Measurements from ENCODE around the gene SAMD1. TPM values are rescaled to one million over a fixed set of nuclear protein-coding genes. Genes with fewer than 3 reads are reported as not detected.

The SAMD1 gene
- polyA plus RNA-seq, 1 donor (not counting 4 experiments of a cell fraction or from before 2014, with no cell fraction given): 5.3 TPM

- no peak for FAIRE-seq
- dilution Hi-C loops (cut with MboI; ENCODE audit: extremely low pct_ligation_motif_present, low sequenced_read_pairs): no loop called here
- H3K4me1 ChIP-seq (ENCODE audit: control insufficient read depth, extremely low read depth, insufficient read depth, low read length): no peaks in the 10 kb centered on the region
These were observed 24.4 kb downstream of the SAMD1 start for GRCh38 chr19:14066134-14066533.

GRCh38 chr19:14063105-14063504 lies 27.4 kb downstream of the SAMD1 start:
- Histone ChIP-seq H4K20me1 (ENCODE audit: control insufficient read depth, extremely low read depth, insufficient read depth, low read length) (no peaks in the 10 kb centered on the region), H3K27ac (ENCODE audit: control insufficient read depth, insufficient read depth, low read length) (no peak overlapping the region), H3K9me1 (ENCODE audit: control insufficient read depth, extremely low read depth, insufficient read depth, low read length) (no peaks in the 10 kb centered on the region), H3K27me3 (ENCODE audit: control insufficient read depth, extremely low read depth, insufficient read depth, low read length) (peaks cover 26% of the 10 kb centered on the region), H3K4me2 (ENCODE audit: control insufficient read depth, extremely low read depth, insufficient read depth, low read depth, low read length) (no peak overlapping the region), H2AFZ (ENCODE audit: control insufficient read depth, low read length) (no peak overlapping the region), H3K9ac (ENCODE audit: control insufficient read depth, extremely low read depth, insufficient read depth, low read length) (no peak overlapping the region), H3K4me1 (ENCODE audit: control insufficient read depth, extremely low read depth, insufficient read depth, low read length) (no peaks in the 10 kb centered on the region), H3K4me3 (ENCODE audit: control insufficient read depth in 2 of 3, extremely low read depth in 1 of 3, insufficient read depth in 2 of 3, low read depth in 1 of 3, low read length in 3 of 3) (no peak overlapping the region), H3K9me3 (ENCODE audit: control insufficient read depth, low read depth, low read length) (no peaks in the 10 kb centered on the region), H3K79me2 (ENCODE audit: control insufficient read depth, insufficient read depth, low read length) (no peaks in the 10 kb centered on the region), H3K36me3 (ENCODE audit: control insufficient read depth in 2 of 2, extremely low read depth in 1 of 2, insufficient read depth in 2 of 2, low read length in 2 of 2) (no peaks in the 10 kb centered on the region)
- no peak for FAIRE-seq
- dilution Hi-C loops (cut with MboI; ENCODE audit: extremely low pct_ligation_motif_present, low sequenced_read_pairs): no loop called here
- no peak for DNase-seq (ENCODE audit: low read depth, low spot score)
- TF ChIP-seq, protein P1, sequence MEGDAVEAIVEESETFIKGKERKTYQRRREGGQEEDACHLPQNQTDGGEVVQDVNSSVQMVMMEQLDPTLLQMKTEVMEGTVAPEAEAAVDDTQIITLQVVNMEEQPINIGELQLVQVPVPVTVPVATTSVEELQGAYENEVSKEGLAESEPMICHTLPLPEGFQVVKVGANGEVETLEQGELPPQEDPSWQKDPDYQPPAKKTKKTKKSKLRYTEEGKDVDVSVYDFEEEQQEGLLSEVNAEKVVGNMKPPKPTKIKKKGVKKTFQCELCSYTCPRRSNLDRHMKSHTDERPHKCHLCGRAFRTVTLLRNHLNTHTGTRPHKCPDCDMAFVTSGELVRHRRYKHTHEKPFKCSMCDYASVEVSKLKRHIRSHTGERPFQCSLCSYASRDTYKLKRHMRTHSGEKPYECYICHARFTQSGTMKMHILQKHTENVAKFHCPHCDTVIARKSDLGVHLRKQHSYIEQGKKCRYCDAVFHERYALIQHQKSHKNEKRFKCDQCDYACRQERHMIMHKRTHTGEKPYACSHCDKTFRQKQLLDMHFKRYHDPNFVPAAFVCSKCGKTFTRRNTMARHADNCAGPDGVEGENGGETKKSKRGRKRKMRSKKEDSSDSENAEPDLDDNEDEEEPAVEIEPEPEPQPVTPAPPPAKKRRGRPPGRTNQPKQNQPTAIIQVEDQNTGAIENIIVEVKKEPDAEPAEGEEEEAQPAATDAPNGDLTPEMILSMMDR (optimal IDR thresholded peaks at IDR 0.05 in 1 of 3, IDR thresholded peaks at IDR 0.05 in 1 of 3, conservative IDR thresholded peaks at IDR 0.05 in 1 of 3; ENCODE audit: extremely low read depth in 1 of 3, insufficient read depth in 2 of 3, low read length in 3 of 3): no peak
- no peak for TF ChIP-seq EZH2 (IDR thresholded peaks at IDR 0.05; ENCODE audit: low read length)

More at GRCh38 chr19:14066134-14066533, 24.4 kb downstream of the SAMD1 start:
- TF ChIP-seq, protein P1 (optimal IDR thresholded peaks at IDR 0.05 in 1 of 3, IDR thresholded peaks at IDR 0.05 in 1 of 3, conservative IDR thresholded peaks at IDR 0.05 in 1 of 3; ENCODE audit: extremely low read depth in 1 of 3, insufficient read depth in 2 of 3, low read length in 3 of 3): no peak
- TF ChIP-seq EZH2 (IDR thresholded peaks at IDR 0.05; ENCODE audit: low read length): no peak
- H3K9me3 ChIP-seq (ENCODE audit: control insufficient read depth, low read depth, low read length): no peaks in the 10 kb centered on the region
- H3K27me3 ChIP-seq (ENCODE audit: control insufficient read depth, extremely low read depth, insufficient read depth, low read length): peaks cover 12% of the 10 kb centered on the region
- H2AFZ ChIP-seq (ENCODE audit: control insufficient read depth, low read length): no peak overlapping the region
- no peak overlapping the region for H3K9ac ChIP-seq (ENCODE audit: control insufficient read depth, extremely low read depth, insufficient read depth, low read length)
- no peaks in the 10 kb centered on the region for H3K79me2 ChIP-seq (ENCODE audit: control insufficient read depth, insufficient read depth, low read length)
- no peak overlapping the region for H3K27ac ChIP-seq (ENCODE audit: control insufficient read depth, insufficient read depth, low read length)
- no peaks in the 10 kb centered on the region for H4K20me1 ChIP-seq (ENCODE audit: control insufficient read depth, extremely low read depth, insufficient read depth, low read length)
- DNase-seq (ENCODE audit: low read depth, low spot score): no peak
- no peaks in the 10 kb centered on the region for H3K9me1 ChIP-seq (ENCODE audit: control insufficient read depth, extremely low read depth, insufficient read depth, low read length)
- no peaks in the 10 kb centered on the region for H3K36me3 ChIP-seq (ENCODE audit: control insufficient read depth in 2 of 2, extremely low read depth in 1 of 2, insufficient read depth in 2 of 2, low read length in 2 of 2)
- H3K4me2 ChIP-seq (ENCODE audit: control insufficient read depth, extremely low read depth, insufficient read depth, low read depth, low read length): no peak overlapping the region
- no peak overlapping the region for H3K4me3 ChIP-seq (ENCODE audit: control insufficient read depth in 2 of 3, extremely low read depth in 1 of 3, insufficient read depth in 2 of 3, low read depth in 1 of 3, low read length in 3 of 3)
